H1 (cell line): ENCODE data around the gene NFAT5.

ENCODE experiments used
- BCL11A ChIP-seq, 2 experiments: IDR thresholded peaks; one replicate each; pipeline ENCODE4 v1.6.1; 2011; ENCODE audit warnings: low read depth in 2 of 2, low read length in 2 of 2, mild to moderate bottlenecking in 2 of 2
- CHD2 ChIP-seq: IDR thresholded peaks from 2 replicates; pipeline ENCODE4 v1.6.1; 2012; ENCODE audit warnings: low read length, improper control_type of control experiment
- EGR1 ChIP-seq: IDR thresholded peaks from 2 replicates; pipeline ENCODE4 v1.6.1; 2011; ENCODE audit warnings: low read depth, low read length, borderline replicate concordance
- EP300 ChIP-seq, 2 experiments: IDR thresholded peaks; 1 replicate in 1 of 2; 2 replicates in 1 of 2; pipeline ENCODE4 v1.6.1; 2011 to 2012; ENCODE audit warnings: low read depth in 2 of 2, low read length in 2 of 2, mild to moderate bottlenecking in 2 of 2, borderline replicate concordance in 1 of 2, inconsistent platforms in 1 of 2, moderate library complexity in 1 of 2
- GABPA ChIP-seq: IDR thresholded peaks from 2 replicates; pipeline ENCODE4 v1.6.1; 2011; ENCODE audit warnings: mild to moderate bottlenecking, low read length, moderate library complexity, borderline replicate concordance; ENCODE audit not compliant: insufficient read depth
- HDAC2 ChIP-seq, 2 experiments: fragments of 300-600 bp in 1 of 2; sonication (generic) in 1 of 2; IDR thresholded peaks; 2 replicates each; pipeline ENCODE4 v1.6.1; 2011 to 2012; ENCODE audit warnings: low read depth in 2 of 2, low read length in 2 of 2, mild to moderate bottlenecking in 2 of 2, moderate library complexity in 2 of 2, borderline replicate concordance in 1 of 2, inconsistent platforms in 1 of 2
- POLR2A ChIP-seq, 2 experiments: IDR thresholded peaks; 1 replicate in 1 of 2; 2 replicates in 1 of 2; pipeline ENCODE4 v1.6.1; 2011; ENCODE audit warnings: low read depth in 2 of 2, low read length in 2 of 2, mild to moderate bottlenecking in 2 of 2; ENCODE audit errors: control extremely low read depth in 1 of 2
- POLR2AphosphoS5 ChIP-seq: IDR thresholded peaks from 2 replicates; pipeline ENCODE4 v1.6.1; 2011; ENCODE audit warnings: low read depth, low read length
- RAD21 ChIP-seq, 2 experiments: IDR thresholded peaks in 1 of 2; conservative IDR thresholded peaks in 1 of 2; 2 replicates each; pipeline ENCODE4 v1.6.1; 2011; ENCODE audit warnings: low read depth in 2 of 2, low read length in 2 of 2, improper control_type of control experiment in 1 of 2, inconsistent platforms in 1 of 2, mild to moderate bottlenecking in 1 of 2, moderate library complexity in 1 of 2
- SIN3A ChIP-seq, 2 experiments: IDR thresholded peaks in 1 of 2; conservative IDR thresholded peaks in 1 of 2; 2 replicates each; pipeline ENCODE4 v1.6.1; 2011 to 2012; ENCODE audit warnings: low read length in 2 of 2, improper control_type of control experiment in 1 of 2, low read depth in 1 of 2, mild to moderate bottlenecking in 1 of 2
- ZNF274 ChIP-seq: IDR thresholded peaks from 2 replicates; pipeline ENCODE4 v1.7.0; 2012; ENCODE audit warnings: low read length, borderline replicate concordance; ENCODE audit errors: extremely low read depth
- TF ChIP-seq, protein P1 (sequence below), 3 experiments: IDR thresholded peaks; 1 replicate in 2 of 3; 2 replicates in 1 of 3; pipeline versions ENCODE4 v1.5.1 to v1.6.1; 2011; ENCODE audit warnings: low read length in 3 of 3, mild to moderate bottlenecking in 3 of 3, inconsistent platforms in 2 of 3, low read depth in 1 of 3, moderate library complexity in 1 of 3; ENCODE audit not compliant: insufficient read depth in 1 of 3; ENCODE audit errors: control extremely low read depth in 1 of 3
- TF ChIP-seq, protein P2 (sequence below): IDR thresholded peaks from 2 replicates; pipeline ENCODE4 v1.6.1; 2012; ENCODE audit warnings: inconsistent platforms
- TF ChIP-seq, protein P3 (sequence below): IDR thresholded peaks from 2 replicates; pipeline ENCODE4 v1.6.1; 2011; ENCODE audit warnings: low read depth, mild to moderate bottlenecking, low read length; ENCODE audit not compliant: insufficient read depth

DNA sequence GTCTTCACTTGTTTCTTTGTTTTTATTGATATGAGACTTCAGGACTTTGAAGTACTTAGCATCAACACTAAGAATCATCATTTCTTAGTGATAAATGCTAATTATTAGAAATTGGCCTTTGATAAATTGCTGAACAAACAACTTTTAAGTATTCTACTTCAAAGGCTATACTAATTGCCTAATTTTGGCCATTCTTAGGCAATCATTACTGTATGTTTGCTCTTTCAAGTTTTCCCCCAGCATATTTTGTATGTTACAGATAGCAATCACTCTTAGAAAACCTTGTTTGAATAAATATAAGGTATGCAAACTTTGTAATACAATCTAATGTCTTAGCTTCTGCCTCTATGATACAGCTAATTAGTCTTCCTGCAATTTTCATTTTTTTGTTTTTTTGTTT is 114.6 kb downstream of the NFAT5 start:
- TF ChIP-seq GABPA (no peak), CHD2 (no peak), EGR1 (no peak), POLR2A (IDR thresholded peaks at IDR 0.05; ENCODE audit: control extremely low read depth in 1 of 2, low read depth in 2 of 2, low read length in 2 of 2) (no peak), BCL11A (IDR thresholded peaks at IDR 0.05; ENCODE audit: low read depth in 2 of 2, low read length in 2 of 2) (no peak), POLR2AphosphoS5 (no peak), ZNF274 (no peak), RAD21 (IDR thresholded peaks at IDR 0.05 in 1 of 2, conservative IDR thresholded peaks at IDR 0.05 in 1 of 2; ENCODE audit: low read depth in 2 of 2, low read length in 2 of 2) (no peak), EP300 (IDR thresholded peaks at IDR 0.05; ENCODE audit: borderline replicate concordance in 1 of 2, low read depth in 2 of 2, low read length in 2 of 2) (no peak), SIN3A (conservative IDR thresholded peaks at IDR 0.05 in 1 of 2, IDR thresholded peaks at IDR 0.05 in 1 of 2; ENCODE audit: low read depth in 1 of 2, low read length in 2 of 2) (no peak), HDAC2 (IDR thresholded peaks at IDR 0.05; ENCODE audit: borderline replicate concordance in 1 of 2, low read depth in 2 of 2, low read length in 2 of 2) (no peak)
- TF ChIP-seq, protein P1, sequence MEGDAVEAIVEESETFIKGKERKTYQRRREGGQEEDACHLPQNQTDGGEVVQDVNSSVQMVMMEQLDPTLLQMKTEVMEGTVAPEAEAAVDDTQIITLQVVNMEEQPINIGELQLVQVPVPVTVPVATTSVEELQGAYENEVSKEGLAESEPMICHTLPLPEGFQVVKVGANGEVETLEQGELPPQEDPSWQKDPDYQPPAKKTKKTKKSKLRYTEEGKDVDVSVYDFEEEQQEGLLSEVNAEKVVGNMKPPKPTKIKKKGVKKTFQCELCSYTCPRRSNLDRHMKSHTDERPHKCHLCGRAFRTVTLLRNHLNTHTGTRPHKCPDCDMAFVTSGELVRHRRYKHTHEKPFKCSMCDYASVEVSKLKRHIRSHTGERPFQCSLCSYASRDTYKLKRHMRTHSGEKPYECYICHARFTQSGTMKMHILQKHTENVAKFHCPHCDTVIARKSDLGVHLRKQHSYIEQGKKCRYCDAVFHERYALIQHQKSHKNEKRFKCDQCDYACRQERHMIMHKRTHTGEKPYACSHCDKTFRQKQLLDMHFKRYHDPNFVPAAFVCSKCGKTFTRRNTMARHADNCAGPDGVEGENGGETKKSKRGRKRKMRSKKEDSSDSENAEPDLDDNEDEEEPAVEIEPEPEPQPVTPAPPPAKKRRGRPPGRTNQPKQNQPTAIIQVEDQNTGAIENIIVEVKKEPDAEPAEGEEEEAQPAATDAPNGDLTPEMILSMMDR (IDR thresholded peaks at IDR 0.05; ENCODE audit: control extremely low read depth in 1 of 3, insufficient read depth in 1 of 3, low read depth in 1 of 3, low read length in 3 of 3), result no peak
- TF ChIP-seq, protein P2, sequence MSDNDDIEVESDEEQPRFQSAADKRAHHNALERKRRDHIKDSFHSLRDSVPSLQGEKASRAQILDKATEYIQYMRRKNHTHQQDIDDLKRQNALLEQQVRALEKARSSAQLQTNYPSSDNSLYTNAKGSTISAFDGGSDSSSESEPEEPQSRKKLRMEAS, result no peak
- TF ChIP-seq, protein P3, sequence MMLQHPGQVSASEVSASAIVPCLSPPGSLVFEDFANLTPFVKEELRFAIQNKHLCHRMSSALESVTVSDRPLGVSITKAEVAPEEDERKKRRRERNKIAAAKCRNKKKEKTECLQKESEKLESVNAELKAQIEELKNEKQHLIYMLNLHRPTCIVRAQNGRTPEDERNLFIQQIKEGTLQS, result no peak
